ENCODE results near the gene MTMR6.

The MTMR6 gene

GRCh38 chr13:25276748-25277147, 10.5 kb downstream of the MTMR6 start:
- no peak for DNase-seq

DNA sequence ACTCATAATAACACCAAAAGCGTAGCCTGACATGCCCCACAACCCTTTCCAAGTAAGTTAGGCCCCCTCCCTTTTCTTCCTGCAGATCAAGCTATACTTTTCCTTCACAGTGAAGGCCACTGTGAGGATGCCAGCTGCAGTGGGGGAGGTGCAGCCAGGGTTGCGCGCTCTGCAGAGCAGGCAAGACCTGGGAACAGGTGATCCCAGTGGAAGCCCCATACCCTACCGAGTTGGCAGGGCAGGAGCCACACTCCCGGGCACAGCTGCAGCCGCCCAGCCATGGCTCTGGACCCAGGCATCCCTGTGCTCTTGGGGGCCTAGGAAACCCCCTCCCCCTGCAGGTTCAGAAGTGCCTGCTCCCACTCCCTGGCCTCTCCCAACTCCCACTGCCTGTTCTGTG, 18.7 kb downstream of the MTMR6 start:
- DNase-seq = no peak

DNA sequence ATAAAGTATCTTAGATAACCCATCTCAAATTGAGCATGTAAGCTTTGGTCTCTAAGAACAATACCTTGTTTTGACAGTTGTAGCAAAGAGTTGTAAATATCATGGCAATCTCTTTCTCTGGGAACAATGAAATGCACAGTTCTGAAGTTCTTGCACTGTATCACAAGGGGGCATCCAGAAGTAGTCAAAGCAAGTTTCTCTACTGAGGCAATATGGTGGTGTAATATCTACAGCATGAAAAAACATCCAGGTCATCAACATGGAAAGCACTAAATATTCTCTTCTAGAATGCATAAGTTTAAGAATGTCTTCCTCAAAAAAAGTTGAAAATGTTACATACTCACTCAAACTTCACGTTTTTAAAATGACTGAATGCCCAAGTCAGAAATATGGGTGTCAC, 19.6 kb downstream of the MTMR6 start:
- no peak for DNase-seq

- DNase-seq = no peak
Observed at GRCh38 chr13:25266706-25267105, 20.6 kb downstream of the MTMR6 start.

DNA sequence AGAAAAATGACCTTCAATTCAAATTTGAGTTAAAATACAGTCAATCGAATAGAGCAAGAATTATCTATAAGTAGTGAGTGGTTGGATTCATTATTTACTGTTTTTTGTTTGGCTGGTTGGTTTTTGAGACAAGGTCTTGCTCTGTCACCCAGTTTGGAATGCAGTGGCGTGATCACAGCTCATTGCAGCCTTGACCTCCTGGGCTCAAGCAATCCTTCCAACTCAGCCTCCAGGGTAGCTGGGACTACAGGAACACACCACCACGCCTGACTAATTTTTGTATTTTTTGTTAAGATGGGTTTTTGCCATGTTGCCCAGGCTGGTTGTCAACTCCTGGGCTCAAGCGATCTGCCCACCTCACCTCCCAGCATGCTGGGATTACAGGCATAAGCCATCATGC, 25.0 kb downstream of the MTMR6 start:
- DNase-seq = no peak

DNA sequence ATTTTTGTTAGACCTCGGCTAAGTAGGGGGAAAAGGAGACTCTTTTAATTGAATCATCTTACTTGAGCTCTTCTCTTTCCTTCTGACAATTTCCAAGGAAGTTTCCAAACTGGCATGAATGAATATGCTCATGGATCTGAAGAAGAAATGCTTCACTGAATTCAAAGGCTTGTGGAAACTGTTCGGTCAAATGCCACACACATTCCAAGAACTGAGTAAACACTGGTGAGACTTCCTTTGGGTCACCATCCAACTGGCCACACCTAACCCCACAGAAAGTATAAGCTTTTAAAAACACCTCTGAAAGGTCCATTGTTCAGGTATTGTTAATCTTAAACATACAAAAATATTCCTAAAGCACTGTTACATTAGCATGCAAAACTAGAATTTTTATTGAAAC, 33.6 kb downstream of the MTMR6 start:
- no peak for DNase-seq

DNA sequence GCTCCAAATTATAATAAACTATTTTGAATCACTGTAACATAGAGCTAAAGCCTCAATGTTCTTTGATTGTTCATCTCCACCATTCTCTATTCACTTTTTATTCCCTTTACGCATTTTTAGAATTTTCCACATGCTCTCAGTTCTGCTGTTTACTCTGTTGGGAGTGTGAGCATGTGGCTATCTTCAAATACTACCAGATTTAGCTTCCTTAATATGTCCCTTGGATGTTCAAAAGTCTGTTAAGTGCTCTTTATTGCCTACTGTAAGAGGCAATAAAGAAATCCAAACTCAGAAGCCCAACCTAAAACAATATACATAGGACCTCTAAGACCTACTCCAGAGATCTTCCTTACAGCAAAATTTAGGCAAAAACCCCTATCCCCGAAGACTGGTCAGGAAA, 34.5 kb downstream of the MTMR6 start:
- no peak for DNase-seq

DNA sequence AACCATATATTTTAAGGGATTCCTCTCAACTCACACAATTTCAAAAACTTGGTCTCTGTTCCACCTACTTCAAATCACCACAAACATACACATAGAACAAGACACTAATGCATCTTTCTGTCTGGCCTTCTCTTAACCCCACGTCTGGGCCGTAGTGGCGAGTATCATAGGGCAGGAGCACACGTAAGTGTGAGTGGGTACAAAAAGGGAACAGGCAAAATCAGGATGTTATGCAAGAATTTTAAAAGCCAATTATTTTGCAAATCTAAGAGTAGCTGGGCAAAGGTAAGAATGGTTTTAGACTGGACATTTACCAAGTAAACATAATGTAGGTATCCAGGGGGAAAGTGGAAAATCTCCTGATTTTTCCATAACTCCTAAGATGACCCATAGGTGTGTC, 35.1 kb downstream of the MTMR6 start:
- no peak for DNase-seq

DNA sequence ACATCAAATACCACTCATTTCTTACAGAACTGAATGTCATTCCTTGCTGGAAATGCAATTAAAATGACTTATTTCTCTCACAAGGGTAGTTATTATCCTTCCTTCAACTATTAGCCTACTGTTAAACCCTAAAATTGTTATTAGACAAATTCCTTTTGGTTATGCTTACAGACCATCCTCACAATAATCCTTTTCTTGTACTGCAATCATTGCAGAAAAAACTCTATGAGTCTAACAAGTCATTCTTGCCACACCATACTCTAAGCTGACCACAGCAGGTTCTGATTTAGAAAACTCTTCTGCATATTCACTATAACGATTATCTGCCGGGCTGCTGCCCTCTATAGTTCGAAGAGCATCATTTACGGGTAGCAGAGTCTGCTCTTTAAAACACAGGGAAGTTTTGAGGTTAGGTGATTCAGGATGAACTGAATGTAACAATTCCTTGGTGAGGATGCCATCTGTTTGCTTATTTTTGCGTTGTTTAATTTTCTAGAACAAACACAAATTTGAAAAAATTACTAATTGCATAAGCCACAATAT, 38.2 kb downstream of the MTMR6 start:
- no peak for DNase-seq

- DNase-seq = no peak
Observed at GRCh38 chr13:25248071-25248470, 39.2 kb downstream of the MTMR6 start.

DNA sequence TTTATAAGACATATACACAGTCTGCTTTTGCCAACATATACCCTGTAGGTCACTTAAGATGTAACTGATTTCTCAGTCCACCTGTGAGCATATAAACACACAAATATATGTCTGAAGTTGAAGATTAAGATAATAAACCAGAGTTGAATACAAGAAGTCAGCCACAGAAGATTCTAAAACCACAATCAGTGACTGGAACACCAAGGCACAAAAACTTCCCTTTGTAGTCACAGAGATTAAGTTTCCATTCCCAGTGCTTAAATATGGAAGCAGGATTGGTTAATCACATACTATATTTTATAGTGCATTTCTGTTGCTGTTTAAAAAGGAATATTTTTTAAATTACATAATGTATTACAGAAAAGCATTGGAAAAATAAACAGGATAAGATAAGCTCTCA, 39.9 kb downstream of the MTMR6 start:
- no peak for DNase-seq

- no peak for DNase-seq
Observed at GRCh38 chr13:25244123-25244522, 43.2 kb downstream of the MTMR6 start.

DNA sequence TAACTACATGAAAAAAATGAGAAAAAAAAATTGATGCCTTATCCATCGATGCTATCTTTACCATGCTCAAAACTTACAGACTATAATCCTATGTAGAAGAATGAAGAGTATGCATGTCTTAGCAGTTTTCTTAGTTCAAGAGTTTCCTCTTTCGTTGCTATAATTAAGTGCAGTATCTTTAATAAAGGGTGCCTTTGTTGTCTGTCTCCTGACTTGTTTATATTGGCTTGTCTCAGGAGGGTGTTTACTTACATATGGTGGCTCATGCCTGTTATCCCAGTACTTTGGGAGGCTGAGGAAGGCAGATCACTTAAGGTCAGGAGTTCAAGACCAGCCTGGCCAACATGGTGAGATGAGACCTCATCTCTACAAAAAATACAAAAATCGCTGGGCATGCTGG, 44.3 kb downstream of the MTMR6 start:
- no peak for DNase-seq

DNA sequence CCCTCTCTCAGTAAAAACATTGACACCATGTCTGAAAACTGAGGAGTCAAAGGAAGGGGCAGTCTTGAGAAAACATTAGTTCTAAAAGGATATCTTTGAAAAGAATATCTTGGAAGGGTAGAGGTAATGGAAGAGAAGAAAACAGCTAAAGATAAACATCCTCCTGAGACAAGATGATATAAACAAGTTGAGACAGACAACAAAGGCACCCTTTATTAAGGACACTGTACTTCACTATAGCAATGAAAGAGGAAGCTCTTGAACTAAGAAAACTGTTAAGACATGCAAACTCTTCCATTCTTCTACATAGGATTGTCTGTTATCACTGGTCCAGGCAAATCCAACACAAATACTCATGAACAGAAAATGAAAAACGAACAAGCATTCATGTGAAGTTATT, 46.3 kb downstream of the MTMR6 start:
- DNase-seq = no peak

GRCh38 chr13:25237083-25237482, 50.2 kb downstream of the MTMR6 start:
- DNase-seq = no peak

DNA sequence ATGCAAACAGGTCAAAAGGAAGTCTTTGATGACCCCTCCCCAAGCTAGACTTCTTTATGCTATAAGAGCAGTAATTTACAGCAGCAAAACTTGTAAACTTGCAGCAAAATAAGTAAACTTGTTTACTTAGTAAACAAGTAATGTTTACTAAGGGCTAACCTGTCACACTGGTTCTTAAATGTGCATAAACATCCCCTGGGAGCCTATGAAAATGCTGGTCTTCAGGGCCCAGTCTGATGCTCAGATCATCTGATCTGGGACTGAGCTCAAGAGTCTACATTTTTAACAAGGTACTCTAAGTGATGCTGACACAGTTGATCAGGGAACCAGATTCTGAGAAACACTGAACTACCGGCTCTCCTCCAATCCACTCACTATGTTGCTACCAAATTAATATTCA, 53.4 kb downstream of the MTMR6 start:
- no peak for DNase-seq

DNA sequence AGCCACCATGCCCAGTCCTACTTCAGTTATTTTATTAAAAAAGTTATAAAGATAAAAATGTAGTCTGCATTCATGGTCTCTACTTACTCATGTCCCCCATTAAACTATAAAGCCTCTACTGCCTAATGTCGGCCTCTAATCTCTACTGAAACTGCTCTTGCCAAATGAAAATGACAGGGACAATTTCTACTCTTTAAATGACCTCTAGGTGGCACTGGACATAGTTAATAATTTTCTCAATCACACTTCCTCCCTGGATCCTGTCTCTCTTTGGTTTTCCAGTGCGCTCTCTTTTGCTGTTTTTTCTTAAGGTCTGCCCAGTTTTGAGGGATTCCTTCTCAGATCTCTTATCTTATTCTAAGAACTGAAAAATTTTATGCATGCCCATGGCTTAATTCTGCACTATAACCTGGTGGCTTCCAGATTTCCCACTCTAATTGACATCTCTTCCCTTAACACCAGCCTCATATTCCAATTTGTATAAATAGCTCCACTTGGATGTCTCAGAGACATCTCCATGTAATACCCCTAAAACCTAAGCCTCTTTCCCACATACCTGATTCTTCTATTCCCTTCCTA, 54.3 kb downstream of the MTMR6 start:
- DNase-seq = no peak

- no peak for DNase-seq
Observed at GRCh38 chr13:25231517-25231916, 55.8 kb downstream of the MTMR6 start.

- DNase-seq = no peak
Observed at GRCh38 chr13:25227690-25228089, 59.6 kb downstream of the MTMR6 start.

- DNase-seq = no peak
Observed at GRCh38 chr13:25225970-25226369, 61.3 kb downstream of the MTMR6 start.

DNA sequence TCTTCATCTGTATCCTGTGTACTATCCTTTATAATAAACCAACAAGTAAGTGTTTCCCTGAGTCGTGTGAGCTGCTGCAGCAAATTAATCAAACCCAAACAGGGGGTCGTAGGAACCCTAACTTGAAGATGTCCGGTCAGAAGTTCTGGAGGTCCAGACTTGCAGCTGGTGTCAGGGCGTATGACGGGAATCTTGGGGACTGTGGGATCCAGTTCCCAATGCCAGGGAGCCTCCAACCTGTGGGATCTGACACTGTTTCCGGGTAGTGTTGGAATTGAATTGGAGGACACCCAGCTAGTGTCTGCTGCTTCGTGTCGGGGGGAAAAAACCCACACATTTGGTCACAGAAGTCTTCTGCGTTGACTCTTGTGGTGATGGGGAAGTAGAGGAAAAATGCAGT, 63.1 kb downstream of the MTMR6 start:
- no peak for DNase-seq

- DNase-seq = no peak
Observed at GRCh38 chr13:25222740-25223139, 64.5 kb downstream of the MTMR6 start.

DNA sequence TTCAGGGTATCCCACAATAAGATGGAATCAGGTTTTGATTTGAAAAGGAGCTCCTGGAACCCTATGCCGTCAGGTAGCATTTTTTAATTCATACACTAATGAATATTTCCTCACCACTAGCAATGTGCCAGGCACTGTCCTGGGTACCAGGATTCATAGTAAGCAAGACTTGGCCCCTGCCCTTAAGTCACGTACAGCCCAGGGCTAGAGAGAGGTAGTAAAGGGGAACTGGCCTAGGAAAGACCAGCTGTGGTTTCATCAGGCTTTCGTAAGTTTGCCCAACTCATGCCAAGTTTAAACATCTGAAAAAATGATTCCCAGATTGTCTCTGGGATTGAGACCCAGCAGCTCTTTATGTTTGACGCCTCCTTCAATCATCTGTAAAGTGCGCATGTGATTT, 69.3 kb downstream of the MTMR6 start:
- no peak for DNase-seq

- DNase-seq = no peak
Observed at GRCh38 chr13:25217023-25217885, 70.0 kb downstream of the MTMR6 start.

- DNase-seq = no peak
Observed at GRCh38 chr13:25215253-25215575, 72.1 kb downstream of the MTMR6 start.
